ENCODE data around the gene ACAD11. TPM values are rescaled to one million over a fixed set of nuclear protein-coding genes. Genes with fewer than 3 reads are reported as not detected.
A peak's percentile ranks its signal among the peaks of the same experiment; 100 is the strongest.
"Not testable (repeated sequence)": the region's sequence is repeated elsewhere in the genome, so short reads cannot be mapped to it uniquely, and the experiment has no call there.

ACAD11 gene
- total and polyA plus RNA-seq, 4 donors, result 20.3 to 42.2 (median 26.1) TPM

- Histone ChIP-seq H3K27ac (ENCODE audit: low read depth, low read length) (peak overlapping the region; percentile 10), H3K27me3 (ENCODE audit: control insufficient read depth, insufficient read depth, low read length) (no peaks in the 10 kb centered on the region), H3K36me3 (ENCODE audit: control insufficient read depth, insufficient read depth, low read length) (no peaks in the 10 kb centered on the region), H3K4me3 (ENCODE audit: low read depth, low read length) (no peak overlapping the region), H3K9me3 (ENCODE audit: control insufficient read depth, insufficient read depth, low read length) (no peaks in the 10 kb centered on the region), H3K4me1 (ENCODE audit: control insufficient read depth, insufficient read depth, low read length) (no peaks in the 10 kb centered on the region)
- DNase-seq (ENCODE audit: low read depth in 4 of 6, low spot score in 6 of 6), result no peak
- 89% methylated on average over 4 of the region's 5 CpGs for WGBS (ENCODE audit: insufficient coverage)
Measured at GRCh38 chr3:132654721-132655120, 4.9 kb downstream of the ACAD11 start.

- no peaks in the 10 kb centered on the region for H3K36me3 ChIP-seq (ENCODE audit: control insufficient read depth, insufficient read depth, low read length)
- no peaks in the 10 kb centered on the region for H3K4me1 ChIP-seq (ENCODE audit: control insufficient read depth, insufficient read depth, low read length)
- no peak for DNase-seq (ENCODE audit: low read depth in 4 of 6, low spot score in 6 of 6)
- 91% methylated on average over 1 of the region's 2 CpGs for WGBS (ENCODE audit: insufficient coverage)
- no peak overlapping the region for H3K27ac ChIP-seq (ENCODE audit: low read depth, low read length)
- no peaks in the 10 kb centered on the region for H3K9me3 ChIP-seq (ENCODE audit: control insufficient read depth, insufficient read depth, low read length)
- H3K27me3 ChIP-seq (ENCODE audit: control insufficient read depth, insufficient read depth, low read length), result no peaks in the 10 kb centered on the region
- no peak overlapping the region for H3K4me3 ChIP-seq (ENCODE audit: low read depth, low read length)
Measured at GRCh38 chr3:132654190-132654589, 5.4 kb downstream of the ACAD11 start.

- WGBS (ENCODE audit: insufficient coverage), result no CpG with 5 or more reads among the region's 1 CpG
- H3K27ac ChIP-seq (ENCODE audit: low read depth, low read length), result no peak overlapping the region
Measured at GRCh38 chr3:132652640-132653270, 6.9 kb downstream of the ACAD11 start.

GRCh38 chr3:132650153-132650552 lies 9.5 kb downstream of the ACAD11 start:
- H3K27me3 ChIP-seq (ENCODE audit: control insufficient read depth, insufficient read depth, low read length), result no peaks in the 10 kb centered on the region
- no peaks in the 10 kb centered on the region for H3K4me1 ChIP-seq (ENCODE audit: control insufficient read depth, insufficient read depth, low read length)
- WGBS (ENCODE audit: insufficient coverage), result 86% methylated on average over 1 of the region's 1 CpG

More at GRCh38 chr3:132652640-132653270, 6.9 kb downstream of the ACAD11 start:
- Histone ChIP-seq H3K27me3 (ENCODE audit: control insufficient read depth, insufficient read depth, low read length) (no peaks in the 10 kb centered on the region), H3K4me1 (ENCODE audit: control insufficient read depth, insufficient read depth, low read length) (no peaks in the 10 kb centered on the region), H3K9me3 (ENCODE audit: control insufficient read depth, insufficient read depth, low read length) (no peaks in the 10 kb centered on the region), H3K36me3 (ENCODE audit: control insufficient read depth, insufficient read depth, low read length) (no peaks in the 10 kb centered on the region), H3K4me3 (ENCODE audit: low read depth, low read length) (no peak overlapping the region)
- no peak for DNase-seq (ENCODE audit: low read depth in 4 of 6, low spot score in 6 of 6)

GRCh38 chr3:132645058-132645457 lies 14.6 kb downstream of the ACAD11 start:
- 100% methylated on average over 1 of the region's 1 CpG for WGBS (ENCODE audit: insufficient coverage)
- H3K36me3 ChIP-seq (ENCODE audit: control insufficient read depth, insufficient read depth, low read length), result peaks cover under 1% of the 10 kb centered on the region

More at GRCh38 chr3:132650153-132650552, 9.5 kb downstream of the ACAD11 start:
- no peak for DNase-seq (ENCODE audit: low read depth in 4 of 6, low spot score in 6 of 6)
- Histone ChIP-seq H3K9me3 (ENCODE audit: control insufficient read depth, insufficient read depth, low read length) (no peaks in the 10 kb centered on the region), H3K27ac (ENCODE audit: low read depth, low read length) (no peak overlapping the region), H3K36me3 (ENCODE audit: control insufficient read depth, insufficient read depth, low read length) (no peaks in the 10 kb centered on the region), H3K4me3 (ENCODE audit: low read depth, low read length) (no peak overlapping the region)

GRCh38 chr3:132643366-132643765 lies 16.2 kb downstream of the ACAD11 start:
- H3K4me3 ChIP-seq (ENCODE audit: low read depth, low read length), result no peak overlapping the region
- peaks cover 3% of the 10 kb centered on the region for H3K36me3 ChIP-seq (ENCODE audit: control insufficient read depth, insufficient read depth, low read length)
- H3K9me3 ChIP-seq (ENCODE audit: control insufficient read depth, insufficient read depth, low read length), result no peaks in the 10 kb centered on the region
- no peaks in the 10 kb centered on the region for H3K4me1 ChIP-seq (ENCODE audit: control insufficient read depth, insufficient read depth, low read length)
- no peak for DNase-seq (ENCODE audit: low read depth in 4 of 6, low spot score in 6 of 6)
- 90% methylated on average over 2 of the region's 2 CpGs for WGBS (ENCODE audit: insufficient coverage)
- no peak overlapping the region for H3K27ac ChIP-seq (ENCODE audit: low read depth, low read length)
- H3K27me3 ChIP-seq (ENCODE audit: control insufficient read depth, insufficient read depth, low read length), result no peaks in the 10 kb centered on the region

More at GRCh38 chr3:132645058-132645457, 14.6 kb downstream of the ACAD11 start:
- Histone ChIP-seq H3K27ac (ENCODE audit: low read depth, low read length) (no peak overlapping the region), H3K4me1 (ENCODE audit: control insufficient read depth, insufficient read depth, low read length) (no peaks in the 10 kb centered on the region), H3K9me3 (ENCODE audit: control insufficient read depth, insufficient read depth, low read length) (no peaks in the 10 kb centered on the region), H3K27me3 (ENCODE audit: control insufficient read depth, insufficient read depth, low read length) (no peaks in the 10 kb centered on the region), H3K4me3 (ENCODE audit: low read depth, low read length) (no peak overlapping the region)
- DNase-seq (ENCODE audit: low read depth in 4 of 6, low spot score in 6 of 6), result no peak

GRCh38 chr3:132642539-132642847 lies 17.1 kb downstream of the ACAD11 start:
- no peaks in the 10 kb centered on the region for H3K4me1 ChIP-seq (ENCODE audit: control insufficient read depth, insufficient read depth, low read length)
- H3K36me3 ChIP-seq (ENCODE audit: control insufficient read depth, insufficient read depth, low read length), result peaks cover 3% of the 10 kb centered on the region
- H3K27me3 ChIP-seq (ENCODE audit: control insufficient read depth, insufficient read depth, low read length), result no peaks in the 10 kb centered on the region
- no peak for DNase-seq (ENCODE audit: low read depth in 4 of 6, low spot score in 6 of 6)
- no peak overlapping the region for H3K4me3 ChIP-seq (ENCODE audit: low read depth, low read length)
- WGBS (ENCODE audit: insufficient coverage), result no CpG with 5 or more reads among the region's 2 CpGs
- H3K27ac ChIP-seq (ENCODE audit: low read depth, low read length), result no peak overlapping the region
- H3K9me3 ChIP-seq (ENCODE audit: control insufficient read depth, insufficient read depth, low read length), result no peaks in the 10 kb centered on the region

- H3K27ac ChIP-seq (ENCODE audit: low read depth, low read length), result no peak overlapping the region
- no peaks in the 10 kb centered on the region for H3K27me3 ChIP-seq (ENCODE audit: control insufficient read depth, insufficient read depth, low read length)
- no peak overlapping the region for H3K4me3 ChIP-seq (ENCODE audit: low read depth, low read length)
- 100% methylated on average over 1 of the region's 5 CpGs for WGBS (ENCODE audit: insufficient coverage)
- H3K36me3 ChIP-seq (ENCODE audit: control insufficient read depth, insufficient read depth, low read length), result peaks cover 3% of the 10 kb centered on the region
- no peaks in the 10 kb centered on the region for H3K9me3 ChIP-seq (ENCODE audit: control insufficient read depth, insufficient read depth, low read length)
- peak in 3 of 6 donors; percentile 29 to 81 (median 60) for DNase-seq (ENCODE audit: low read depth in 4 of 6, low spot score in 6 of 6)
- H3K4me1 ChIP-seq (ENCODE audit: control insufficient read depth, insufficient read depth, low read length), result no peaks in the 10 kb centered on the region
Measured at GRCh38 chr3:132641837-132642538, 17.6 kb downstream of the ACAD11 start.

- not testable (repeated sequence) for H3K4me3 ChIP-seq (ENCODE audit: low read depth, low read length); H3K9me3 ChIP-seq (ENCODE audit: control insufficient read depth, insufficient read depth, low read length); H3K27me3 ChIP-seq (ENCODE audit: control insufficient read depth, insufficient read depth, low read length); DNase-seq (ENCODE audit: low read depth in 4 of 6, low spot score in 6 of 6); H3K36me3 ChIP-seq (ENCODE audit: control insufficient read depth, insufficient read depth, low read length); H3K4me1 ChIP-seq (ENCODE audit: control insufficient read depth, insufficient read depth, low read length); H3K27ac ChIP-seq (ENCODE audit: low read depth, low read length)
- WGBS (ENCODE audit: insufficient coverage), result 88% methylated on average over 2 of the region's 2 CpGs
Measured at GRCh38 chr3:132641427-132641826, 18.2 kb downstream of the ACAD11 start.

GRCh38 chr3:132638706-132639105 lies 20.9 kb downstream of the ACAD11 start:
- no peak for DNase-seq (ENCODE audit: low read depth in 4 of 6, low spot score in 6 of 6)
- Histone ChIP-seq H3K27me3 (ENCODE audit: control insufficient read depth, insufficient read depth, low read length) (no peaks in the 10 kb centered on the region), H3K36me3 (ENCODE audit: control insufficient read depth, insufficient read depth, low read length) (peaks cover 6% of the 10 kb centered on the region), H3K27ac (ENCODE audit: low read depth, low read length) (no peak overlapping the region), H3K9me3 (ENCODE audit: control insufficient read depth, insufficient read depth, low read length) (no peaks in the 10 kb centered on the region), H3K4me3 (ENCODE audit: low read depth, low read length) (no peak overlapping the region), H3K4me1 (ENCODE audit: control insufficient read depth, insufficient read depth, low read length) (no peaks in the 10 kb centered on the region)

All from spinal cord (tissue), 10 donors.